ENCODE measurements around the gene SLC7A6.

Gene SLC7A6

DNA sequence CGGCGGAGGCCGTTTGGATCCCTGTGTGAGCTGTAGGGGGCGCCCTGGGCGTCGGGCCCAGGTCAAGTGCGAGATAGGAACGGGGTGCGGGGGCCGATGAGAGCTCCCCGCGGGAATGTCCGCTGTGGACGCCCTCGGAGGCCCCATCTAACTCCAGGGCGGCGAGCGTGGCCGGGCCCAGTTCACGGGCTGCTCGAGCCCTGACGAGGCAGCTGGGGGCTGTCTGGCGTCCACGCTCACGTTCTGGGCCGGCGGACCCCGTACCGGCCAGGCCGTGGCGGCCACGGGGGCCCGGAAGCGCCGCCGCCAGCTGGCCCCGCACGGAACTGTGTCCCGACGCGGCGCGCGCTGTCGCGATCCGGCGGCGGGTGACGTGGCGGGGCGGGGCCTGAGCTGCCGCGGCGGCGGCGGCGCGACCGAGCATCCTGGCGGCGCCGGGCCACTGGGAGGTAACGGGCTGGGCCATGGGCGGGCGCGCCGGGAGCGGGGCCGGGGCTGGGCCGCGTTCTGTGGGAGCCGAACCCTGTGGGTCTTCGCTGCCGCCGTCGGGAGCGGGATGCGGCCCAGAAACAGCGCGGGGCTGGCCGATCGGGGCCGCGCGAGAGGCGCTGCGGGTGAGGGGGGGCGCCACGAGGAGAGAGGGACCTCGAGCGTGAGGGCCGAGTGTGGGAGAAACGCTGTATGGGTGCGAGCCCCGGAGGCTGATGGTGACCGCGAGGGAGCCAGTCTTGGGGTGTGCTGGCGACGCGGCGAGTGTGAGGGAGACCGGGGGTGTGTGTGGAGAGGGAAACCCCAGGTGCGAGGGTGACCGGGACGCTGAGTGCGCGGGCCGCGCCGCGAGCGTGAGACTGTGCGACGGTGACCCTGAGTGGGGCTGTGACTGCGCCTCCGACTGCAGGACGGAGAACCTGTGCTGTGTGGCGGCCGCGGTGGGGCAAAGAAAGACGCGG is at the start of gene SLC7A6:
TSS of gene SLC7A6 (plus strand) at position 399 of the 950 bp plus-strand sequence. CDS start 10,201 bp downstream, outside the sequence.
- peak in 12 of 14 donors; percentile 18 to 72 (median 59) for DNase-seq

DNA sequence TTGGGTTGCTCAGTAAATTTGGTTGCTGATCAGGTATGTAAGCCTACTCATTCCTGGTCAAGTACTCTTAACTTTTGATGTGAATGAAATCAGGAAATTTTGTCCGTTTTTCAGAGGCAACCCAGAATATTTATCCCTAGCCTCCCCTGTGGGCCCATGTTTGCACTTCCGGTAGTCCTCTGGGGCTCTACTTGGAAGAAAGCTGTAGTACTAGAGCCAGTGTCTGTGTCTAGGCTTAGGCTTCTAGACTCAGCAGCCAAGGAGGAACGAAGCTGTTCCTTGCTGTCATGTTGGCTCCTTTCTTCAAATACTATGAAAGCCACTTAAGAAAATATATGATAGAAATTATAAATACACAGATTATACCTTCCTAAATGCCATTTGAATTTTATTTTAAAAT is 49.6 kb upstream of the SLC7A6 start:
- no peak for DNase-seq

DNA sequence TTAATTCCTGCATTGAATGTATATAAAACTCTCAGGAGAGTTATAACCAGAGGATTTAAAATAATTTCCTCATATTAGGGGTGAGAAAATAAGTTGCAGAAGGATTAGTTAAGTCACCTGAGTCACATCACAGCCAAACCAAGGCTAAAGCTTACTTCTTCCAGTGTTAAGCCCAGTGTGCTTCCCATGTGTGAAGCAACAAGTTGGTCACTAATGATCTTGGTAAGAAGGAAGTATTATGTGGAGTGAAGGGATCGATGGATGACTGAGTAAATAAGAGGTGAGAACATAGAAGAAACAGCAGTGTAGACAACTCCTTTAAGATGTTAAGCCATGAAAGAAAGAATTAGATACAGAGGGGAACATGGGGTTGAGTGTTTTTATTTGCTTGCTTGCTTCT is 49.0 kb upstream of the SLC7A6 start:
- no peak for DNase-seq

DNA sequence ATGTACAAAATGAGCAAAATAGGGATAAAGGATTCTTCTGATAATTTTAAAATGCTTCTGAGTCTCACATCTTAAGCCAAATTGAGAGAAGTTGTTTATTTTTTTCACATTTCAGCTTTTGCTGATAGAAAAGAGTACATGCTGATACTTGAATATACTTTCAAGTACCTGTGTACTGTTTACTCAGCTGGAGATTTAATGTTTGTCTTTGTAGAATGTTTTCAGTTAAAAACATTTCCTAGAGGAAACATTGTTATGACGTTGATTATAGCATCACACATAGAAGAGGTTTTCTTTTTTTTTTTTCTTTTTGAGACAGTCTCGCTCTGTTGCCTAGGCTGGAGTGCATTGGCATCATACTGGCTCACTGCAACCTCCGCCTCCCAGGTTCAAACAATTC is 48.1 kb upstream of the SLC7A6 start:
- DNase-seq, result no peak

DNA sequence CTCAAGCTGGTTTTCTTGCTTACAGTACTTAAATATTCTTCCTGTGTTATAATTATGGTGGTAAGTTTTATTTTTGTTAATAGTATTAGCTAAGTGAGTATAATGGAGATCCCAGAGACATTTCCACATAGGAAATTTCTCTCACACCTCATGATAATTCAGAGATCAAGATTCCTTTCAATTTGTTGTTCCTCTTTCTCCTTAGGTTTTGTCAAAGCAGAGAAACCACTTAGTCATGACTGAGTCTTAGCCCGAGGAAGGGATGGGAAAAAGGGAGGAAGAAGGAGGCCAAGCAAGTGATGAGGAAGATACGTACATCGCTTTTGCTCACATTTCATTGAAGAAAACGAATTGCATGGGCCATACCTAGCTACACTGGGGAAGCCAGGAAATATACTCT is 46.8 kb upstream of the SLC7A6 start:
- no peak for DNase-seq

DNA sequence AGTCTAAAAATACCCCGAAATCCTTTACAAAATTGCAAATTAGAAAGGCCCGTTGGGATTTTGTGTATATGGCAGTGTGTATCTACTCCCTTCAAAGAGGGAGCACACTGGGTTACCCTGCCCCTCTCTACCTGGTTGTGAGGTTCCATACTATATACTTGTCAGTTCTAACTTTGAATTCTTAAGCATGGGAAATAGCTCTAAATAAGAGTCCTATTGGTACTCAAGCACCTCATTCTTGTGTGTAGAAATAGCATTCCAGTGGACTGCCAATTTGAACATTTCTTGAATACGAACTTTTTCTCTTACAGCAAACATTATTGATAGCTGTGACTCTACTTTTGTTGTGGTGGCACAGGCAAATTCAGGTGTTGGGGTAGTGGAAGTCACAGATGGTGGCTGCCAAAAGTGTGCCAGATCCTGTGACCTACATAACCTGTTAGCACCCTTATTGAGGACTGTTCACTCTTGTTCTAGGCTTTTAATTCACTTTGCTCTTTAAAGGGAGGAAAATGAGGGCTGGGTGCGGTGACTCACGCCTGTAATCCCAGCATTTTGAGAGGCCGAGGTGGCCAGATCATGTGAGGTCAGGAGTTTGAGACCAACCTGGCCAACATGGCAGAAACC is 44.5 kb upstream of the SLC7A6 start:
- no peak for DNase-seq

DNA sequence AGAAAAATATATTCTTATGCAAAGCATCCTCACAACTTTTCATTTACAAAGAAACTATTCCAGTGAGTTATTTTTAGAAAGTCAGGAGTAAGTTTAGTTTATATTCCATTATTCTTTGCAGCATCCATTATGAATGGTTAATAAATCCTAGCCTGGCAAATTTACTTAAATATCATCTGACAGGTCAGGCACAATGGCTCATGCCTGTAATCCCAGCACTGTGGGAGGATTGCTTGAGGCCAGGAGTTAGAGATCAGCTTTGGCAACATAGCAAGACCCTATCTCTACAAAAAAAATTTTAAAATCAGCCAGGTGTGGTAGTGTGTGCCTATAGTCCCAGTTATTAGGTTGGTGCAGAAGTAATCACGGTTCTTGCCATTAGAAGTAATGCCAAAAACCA is 41.3 kb upstream of the SLC7A6 start:
- no peak for DNase-seq

DNA sequence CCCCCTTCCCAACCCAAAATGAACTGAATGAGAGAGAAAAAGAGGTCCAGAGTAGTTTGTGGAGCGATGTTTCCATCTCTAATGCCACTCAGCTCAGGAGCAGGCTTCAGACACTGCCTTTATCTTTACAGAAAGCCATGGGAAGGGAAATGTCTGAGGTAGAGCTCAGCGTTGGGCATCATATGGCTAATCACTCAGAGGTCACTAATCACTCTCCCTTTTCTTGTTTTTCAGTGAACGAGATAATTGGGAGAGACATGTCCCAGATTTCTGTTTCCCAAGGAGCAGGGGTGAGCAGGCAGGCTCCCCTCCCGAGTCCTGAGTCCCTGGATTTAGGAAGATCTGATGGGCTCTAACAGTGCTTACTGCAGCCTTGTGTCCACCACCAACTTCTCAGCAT is 38.2 kb upstream of the SLC7A6 start:
- DNase-seq, result no peak

DNA sequence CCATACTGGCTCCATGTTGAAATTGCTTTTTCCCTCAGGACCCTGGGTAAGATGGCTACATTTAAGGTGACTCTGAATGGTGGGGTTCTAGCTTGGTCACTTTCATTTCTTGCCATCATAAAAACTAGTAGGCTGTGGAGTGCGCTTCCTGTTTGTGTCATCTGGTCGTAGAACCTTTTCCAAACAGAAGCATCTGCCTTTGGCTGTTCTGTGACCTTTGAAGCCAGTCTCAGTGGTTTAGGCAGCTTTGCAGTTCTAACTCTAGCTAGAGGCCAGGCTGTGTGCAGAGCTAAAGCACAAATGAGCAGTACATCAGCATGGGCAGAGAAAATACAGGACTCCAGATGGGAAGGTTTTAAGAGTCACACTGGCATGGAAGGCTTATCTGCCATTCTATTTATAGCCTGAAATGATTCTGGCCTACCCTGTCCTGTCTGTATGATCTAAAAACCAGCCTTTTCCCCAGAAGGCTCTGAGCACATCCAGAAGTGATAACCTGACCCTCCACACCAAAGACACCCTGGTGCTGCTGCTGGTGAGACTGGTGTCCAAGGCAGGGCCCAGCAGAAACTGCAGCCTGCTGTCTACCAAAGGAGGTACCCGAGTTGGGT is 37.0 kb upstream of the SLC7A6 start:
- no peak for DNase-seq

DNA sequence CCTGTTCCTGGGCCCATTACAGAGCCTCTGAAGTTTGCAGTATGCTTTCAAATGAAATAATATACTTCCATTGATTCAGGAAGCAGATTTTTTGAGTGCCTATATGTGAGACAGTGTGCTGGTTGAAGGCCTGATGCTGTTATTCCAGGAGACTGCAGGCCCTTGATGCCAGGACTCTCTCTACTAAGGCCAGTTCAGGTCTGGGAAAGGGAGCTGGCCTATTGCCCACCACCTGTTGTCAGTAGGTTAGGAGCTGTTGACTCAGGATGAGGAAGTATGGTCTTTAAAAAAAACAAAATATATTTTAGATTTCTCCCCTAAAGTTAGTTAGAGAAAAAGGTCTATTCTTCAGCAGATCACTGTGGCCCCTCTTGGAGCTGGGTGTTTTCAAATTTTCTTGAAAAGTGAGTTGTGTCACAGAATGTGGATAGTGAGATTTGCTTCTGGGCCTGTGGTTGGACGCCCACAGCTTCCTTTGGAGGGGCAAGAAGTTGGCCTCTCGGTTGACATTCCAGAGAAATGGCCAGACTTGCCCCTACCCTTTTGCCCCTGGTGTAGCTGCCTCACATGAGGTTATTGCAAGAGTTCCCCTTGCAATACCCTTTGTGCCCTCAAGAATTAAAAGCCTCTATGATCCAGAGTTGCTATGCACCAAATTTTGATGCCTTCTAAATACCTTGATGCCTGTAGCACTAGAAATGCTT is 36.3 kb upstream of the SLC7A6 start:
- DNase-seq, result peak in 1 of 14 donors; percentile 18

DNA sequence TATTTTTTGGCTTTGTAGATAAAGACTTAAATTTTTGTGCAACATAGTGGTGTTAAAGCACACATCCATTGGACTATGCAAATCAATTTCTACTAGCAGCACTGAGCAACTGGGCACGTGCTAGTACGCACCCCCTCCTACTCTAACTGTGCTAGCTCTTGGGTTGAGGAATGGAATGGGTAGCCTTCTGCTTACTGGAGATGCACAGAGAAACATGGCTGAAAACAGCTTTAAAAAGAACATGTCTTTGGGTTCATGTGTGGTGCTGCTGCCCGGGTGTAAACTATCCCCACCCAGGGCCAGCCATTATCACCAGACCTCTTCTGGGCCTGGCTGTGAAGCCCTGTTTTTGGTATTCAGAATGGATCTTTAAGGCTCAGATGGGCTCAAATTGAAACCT is 35.7 kb upstream of the SLC7A6 start:
- no peak for DNase-seq

DNA sequence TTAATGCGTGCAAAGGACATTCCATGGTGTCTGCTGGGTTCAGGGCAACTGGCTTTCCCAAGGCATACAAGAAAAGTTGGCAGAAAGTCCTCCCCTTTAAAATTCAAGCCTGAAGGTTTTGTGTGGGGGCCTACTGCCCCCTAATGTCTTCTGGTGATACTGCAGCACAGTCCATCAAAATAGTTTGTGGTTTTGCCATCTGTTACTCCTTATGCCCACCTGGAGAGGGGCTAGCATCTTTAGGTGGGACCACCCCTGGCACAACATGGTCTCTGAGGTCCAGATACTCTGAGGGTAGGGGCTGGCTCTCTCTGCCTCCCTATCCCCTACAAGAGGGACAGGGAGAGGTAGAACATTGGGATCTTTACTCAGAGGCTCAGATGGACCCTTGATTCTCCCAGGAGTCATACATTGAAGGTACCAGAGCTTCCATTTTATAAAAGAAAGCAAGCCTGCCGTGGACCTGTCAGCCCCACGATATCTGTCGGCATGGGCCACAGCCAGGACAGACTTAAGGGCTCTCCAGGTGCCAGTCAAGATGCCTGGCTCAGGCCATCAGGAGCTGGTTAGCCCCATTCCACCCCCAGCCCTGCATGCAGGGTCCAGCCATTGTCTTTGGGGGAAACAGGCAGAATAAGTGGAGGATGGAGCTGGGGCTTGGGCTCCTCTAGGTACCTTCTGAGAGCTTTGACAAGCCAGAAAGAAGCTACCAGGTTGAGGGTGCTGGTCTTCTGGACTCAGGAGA is 34.7 kb upstream of the SLC7A6 start:
- DNase-seq, result peak in 6 of 14 donors; percentile 9 to 46 (median 26)

DNA sequence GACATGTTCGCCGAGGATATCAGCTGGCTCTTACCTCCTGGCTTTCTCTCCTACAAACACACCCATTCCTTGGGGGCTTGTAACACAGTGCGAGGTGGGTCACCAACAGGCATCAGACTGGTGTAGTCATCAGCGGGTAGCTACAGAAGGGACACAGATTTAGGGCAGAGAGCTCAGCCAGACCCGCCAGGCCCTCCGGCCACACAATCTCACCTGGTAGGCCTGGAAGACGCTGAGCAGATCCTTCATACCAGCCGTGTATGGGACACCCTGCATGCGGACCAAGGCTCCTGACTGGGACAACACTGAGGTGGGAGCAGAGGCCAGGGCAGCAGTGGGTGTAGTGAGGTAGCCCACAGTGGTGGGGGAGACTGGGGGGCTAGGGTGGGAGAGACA is 34.2 kb upstream of the SLC7A6 start:
- DNase-seq, result no peak

DNA sequence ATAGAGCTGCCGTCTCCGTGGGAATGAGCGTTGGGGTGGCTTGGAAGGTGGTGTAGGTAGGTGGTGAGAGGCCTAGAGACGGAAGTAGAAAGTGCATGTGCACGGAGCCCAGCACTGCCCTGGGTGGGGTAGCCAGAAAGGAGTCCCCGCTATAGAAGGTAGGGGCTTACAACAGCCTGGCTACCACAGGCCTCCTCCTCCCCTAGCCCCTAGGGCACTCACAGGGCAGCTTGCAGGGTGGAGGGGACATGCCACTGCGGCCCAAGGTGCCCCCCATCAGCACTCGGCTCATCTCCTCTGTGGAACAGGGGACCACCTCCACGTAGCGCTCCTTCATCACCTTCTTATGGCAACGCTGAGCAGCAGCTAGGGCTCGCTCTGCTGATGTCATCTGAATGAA is 33.4 kb upstream of the SLC7A6 start:
- DNase-seq, result no peak

DNA sequence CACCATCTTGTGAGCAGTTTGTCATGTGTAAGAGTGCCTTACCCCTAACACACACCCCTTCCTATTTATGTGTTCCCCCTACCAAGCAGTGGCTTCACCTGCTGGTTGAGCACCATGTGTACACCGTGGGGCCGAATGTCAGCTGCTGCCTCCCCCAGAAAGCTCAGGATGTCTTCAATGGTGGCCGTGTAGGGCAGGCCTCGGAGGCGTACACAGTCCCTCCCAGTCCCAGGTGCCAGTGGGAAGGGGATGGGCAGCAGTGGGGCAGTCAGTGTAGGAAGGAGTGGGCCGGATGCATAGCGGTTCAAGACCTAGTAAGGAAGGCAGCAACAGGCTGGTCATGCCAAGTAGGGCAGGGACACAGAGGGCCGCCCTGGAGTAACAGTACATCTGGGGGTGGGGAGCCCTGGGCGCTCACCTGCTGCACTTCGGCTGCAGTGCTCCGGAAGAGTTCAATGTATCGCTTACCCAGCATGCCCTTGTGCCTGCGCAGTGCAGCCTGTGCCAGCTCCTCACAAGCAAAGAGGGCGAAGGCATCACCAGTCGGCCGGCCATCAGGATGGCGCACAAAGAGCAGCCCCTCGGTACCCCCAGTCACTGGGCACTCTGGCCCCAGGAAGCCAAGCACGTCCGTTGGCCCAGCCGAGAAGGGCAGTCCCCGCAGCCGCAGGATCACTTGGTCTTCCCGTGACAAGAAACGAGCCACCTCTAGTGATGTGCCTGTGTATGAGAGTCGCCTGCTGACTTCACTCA is 32.8 kb upstream of the SLC7A6 start:
- no peak for DNase-seq

DNA sequence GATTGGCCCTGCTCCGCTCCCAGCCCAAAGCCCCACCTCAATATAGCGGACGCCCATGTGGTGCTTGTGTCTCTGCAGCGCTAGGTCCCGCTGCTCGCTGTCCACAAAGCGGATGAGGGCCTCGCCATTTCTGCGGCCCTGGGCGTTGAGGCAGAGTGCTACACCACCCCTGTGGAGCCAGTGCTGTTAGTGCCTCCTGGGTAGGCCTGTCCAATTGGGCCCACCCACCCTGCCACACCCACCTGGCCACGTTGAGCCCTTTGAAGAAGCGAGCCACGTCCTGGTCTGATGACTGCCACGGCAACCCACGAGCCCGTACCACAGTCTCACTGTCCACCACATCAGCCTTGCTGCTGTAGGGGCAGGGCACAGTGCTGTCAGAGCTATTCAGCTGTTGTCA is 32.0 kb upstream of the SLC7A6 start:
- no peak for DNase-seq

DNA sequence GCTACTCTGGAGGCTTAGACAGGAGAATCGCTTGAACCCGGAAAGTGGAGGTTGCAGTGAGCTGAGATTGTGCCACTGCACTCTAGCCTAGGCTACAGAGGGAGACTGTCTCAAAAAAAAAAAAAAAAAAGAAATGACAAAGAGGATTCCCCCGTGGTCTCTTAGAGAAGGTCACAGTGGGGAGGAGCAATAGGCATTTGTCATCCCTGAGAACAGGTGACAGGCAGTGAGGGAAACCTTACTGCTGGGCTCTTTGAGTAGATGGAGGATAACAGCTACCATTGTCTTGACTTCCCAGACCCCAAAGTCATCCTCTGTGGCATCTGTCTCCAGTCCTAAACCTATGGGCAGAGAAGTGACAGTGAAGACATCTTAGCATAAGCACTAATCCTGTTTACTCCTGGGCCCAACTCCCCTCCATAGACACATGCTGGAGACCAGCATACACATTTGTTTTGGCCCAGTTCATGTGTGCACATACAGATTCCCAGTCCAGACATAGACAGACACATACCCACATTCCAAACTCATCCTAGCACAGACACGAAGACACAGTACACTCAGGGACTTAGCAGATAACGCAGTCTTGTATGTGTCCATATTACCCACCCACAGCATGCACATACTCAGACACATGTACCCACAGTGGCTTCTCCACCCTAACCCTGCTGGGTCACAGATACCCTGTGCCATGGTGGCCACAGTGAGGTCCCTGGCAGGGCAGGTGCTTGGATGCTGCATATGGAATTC is 31.1 kb upstream of the SLC7A6 start:
- DNase-seq, result no peak

DNA sequence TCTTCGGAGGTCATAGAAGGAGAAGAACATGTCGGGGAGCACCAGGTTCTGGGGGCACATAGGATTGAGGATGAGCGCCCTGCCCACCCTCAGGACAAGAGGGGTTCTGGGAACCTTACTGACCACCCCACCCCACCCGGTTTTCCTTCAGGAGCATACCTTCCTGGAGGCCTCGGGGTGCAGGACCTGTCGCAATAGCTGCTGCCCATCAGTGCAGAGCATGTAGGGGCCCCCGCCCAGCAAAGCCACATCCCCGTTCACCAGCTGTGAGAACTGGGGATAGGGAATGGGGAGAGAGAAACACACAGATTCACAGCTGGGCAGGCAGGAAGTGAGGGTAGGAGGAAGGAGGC is 30.5 kb upstream of the SLC7A6 start:
- DNase-seq, result no peak

DNA sequence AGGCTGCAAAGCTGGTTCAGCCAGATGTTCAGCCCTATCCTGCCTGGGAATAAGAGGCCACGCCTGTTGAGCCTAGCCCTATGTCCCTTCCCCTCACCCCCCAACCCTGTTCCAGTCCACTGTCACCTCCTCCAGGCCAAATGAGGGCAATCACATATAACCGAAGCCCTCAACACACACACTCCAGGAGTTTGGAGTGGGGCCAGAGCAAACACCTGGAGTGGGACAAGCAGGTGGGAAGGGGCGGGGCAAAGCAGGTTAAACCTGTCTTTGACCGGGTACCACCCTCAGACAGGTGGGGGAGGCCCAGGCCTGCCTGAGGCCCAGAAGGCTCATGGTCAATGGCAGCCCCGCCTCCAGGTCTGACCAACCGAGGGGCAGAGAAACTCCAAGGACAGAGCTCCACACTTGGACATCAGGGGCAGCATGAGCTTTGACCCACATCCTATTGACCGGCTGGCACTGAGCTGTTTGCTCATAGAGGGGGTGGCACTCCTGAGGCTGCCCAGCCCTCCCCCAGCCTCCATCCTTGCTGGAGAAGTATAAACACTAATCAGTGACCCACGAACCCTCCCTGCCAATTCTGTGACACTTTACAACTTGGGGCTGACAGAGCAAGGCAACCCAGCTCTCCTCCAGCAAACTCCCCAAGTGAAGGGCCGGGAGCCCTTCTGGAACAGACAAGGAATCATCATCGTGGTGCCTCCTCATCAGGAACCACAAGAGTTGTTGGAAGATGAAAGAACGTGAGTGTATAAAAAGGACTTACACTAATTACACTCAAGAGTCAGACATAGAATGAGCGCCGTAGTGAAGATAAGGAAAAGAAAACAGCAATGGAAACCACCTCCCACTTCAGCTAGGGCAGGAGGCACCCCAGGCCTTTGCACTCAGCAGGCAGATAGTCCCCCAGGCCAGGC is 29.9 kb upstream of the SLC7A6 start:
- DNase-seq, result no peak

All from C1 segment of cervical spinal cord (tissue), 14 donors.